HUES48 (cell line): ENCODE data around the gene LAPTM5.

Experiments
- H3K27ac ChIP-seq: one replicate; pipeline ENCODE4 v1.7.0; 2013; ENCODE audit warnings: low read depth, low read length, inconsistent platforms
- H3K27me3 ChIP-seq: 2 replicates; pipeline ENCODE4 v1.6.1; 2013; ENCODE audit warnings: mild to moderate bottlenecking, low read length; ENCODE audit not compliant: control insufficient read depth, insufficient read depth
- H3K36me3 ChIP-seq: 2 replicates; pipeline ENCODE4 v1.6.1; 2013; ENCODE audit warnings: low read length; ENCODE audit not compliant: control insufficient read depth, insufficient read depth
- H3K4me1 ChIP-seq: 2 replicates; pipeline ENCODE4 v1.6.1; 2013; ENCODE audit warnings: mild to moderate bottlenecking, low read length; ENCODE audit not compliant: control insufficient read depth, insufficient read depth
- H3K4me3 ChIP-seq: 2 replicates; pipeline ENCODE4 v1.5.1; 2013; ENCODE audit warnings: mild to moderate bottlenecking, low read depth, low read length
- H3K9ac ChIP-seq: 2 replicates; pipeline ENCODE4 v1.6.1; 2013; ENCODE audit warnings: mild to moderate bottlenecking, low read depth, low read length, moderate library complexity
- H3K9me3 ChIP-seq: 2 replicates; pipeline ENCODE4 v1.6.1; 2013; ENCODE audit warnings: low read length; ENCODE audit not compliant: control insufficient read depth, insufficient read depth

Gene LAPTM5

GRCh38 chr1:30744060-30744756 is 13.4 kb downstream of the LAPTM5 start:
- no peak overlapping the region for H3K4me3 ChIP-seq
- no peak overlapping the region for H3K9ac ChIP-seq
- H3K4me1 ChIP-seq: peaks cover 4% of the 10 kb centered on the region; the same call in 1 of the 2 replicates
- H3K36me3 ChIP-seq: no peaks in the 10 kb centered on the region
- no peak overlapping the region for H3K27ac ChIP-seq
- H3K27me3 ChIP-seq: no peaks in the 10 kb centered on the region
- no peaks in the 10 kb centered on the region for H3K9me3 ChIP-seq

GRCh38 chr1:30743584-30744059 is 14.0 kb downstream of the LAPTM5 start:
- no peak overlapping the region for H3K4me3 ChIP-seq
- H3K9ac ChIP-seq: no peak overlapping the region
- H3K27me3 ChIP-seq: no peaks in the 10 kb centered on the region
- H3K36me3 ChIP-seq: no peaks in the 10 kb centered on the region
- H3K27ac ChIP-seq: no peak overlapping the region
- no peaks in the 10 kb centered on the region for H3K9me3 ChIP-seq
- peaks cover 4% of the 10 kb centered on the region; the same call in 1 of the 2 replicates for H3K4me1 ChIP-seq

GRCh38 chr1:30742963-30743559 is 14.5 kb downstream of the LAPTM5 start:
- Histone ChIP-seq H3K9me3 (no peaks in the 10 kb centered on the region), H3K27ac (no peak overlapping the region), H3K4me3 (no peak overlapping the region), H3K4me1 (no peaks in the 10 kb centered on the region; the same call in 1 of the 2 replicates), H3K36me3 (no peaks in the 10 kb centered on the region), H3K9ac (no peak overlapping the region), H3K27me3 (no peaks in the 10 kb centered on the region)

- no peaks in the 10 kb centered on the region for H3K27me3 ChIP-seq
- no peaks in the 10 kb centered on the region for H3K4me1 ChIP-seq
- H3K9ac ChIP-seq: no peak overlapping the region
- no peaks in the 10 kb centered on the region for H3K9me3 ChIP-seq
- H3K36me3 ChIP-seq: no peaks in the 10 kb centered on the region
- H3K4me3 ChIP-seq: no peak overlapping the region
- no peak overlapping the region for H3K27ac ChIP-seq
These were observed 15.1 kb downstream of the LAPTM5 start for GRCh38 chr1:30742300-30742962.

- Histone ChIP-seq H3K4me1 (no peaks in the 10 kb centered on the region), H3K4me3 (no peak overlapping the region), H3K36me3 (no peaks in the 10 kb centered on the region), H3K9me3 (no peaks in the 10 kb centered on the region), H3K27me3 (no peaks in the 10 kb centered on the region), H3K27ac (peak overlapping the region; percentile 44), H3K9ac (no peak overlapping the region)
These were observed 16.2 kb downstream of the LAPTM5 start for GRCh38 chr1:30741239-30741894.

- Histone ChIP-seq H3K4me3 (no peak overlapping the region), H3K36me3 (no peaks in the 10 kb centered on the region), H3K9ac (no peak overlapping the region), H3K4me1 (no peaks in the 10 kb centered on the region), H3K27me3 (no peaks in the 10 kb centered on the region), H3K9me3 (no peaks in the 10 kb centered on the region), H3K27ac (peak overlapping the region; percentile 44)
These were observed 17.0 kb downstream of the LAPTM5 start for GRCh38 chr1:30740251-30741238.

- H3K9ac ChIP-seq: no peak overlapping the region
These were observed 18.0 kb downstream of the LAPTM5 start for GRCh38 chr1:30739601-30740000.

GRCh38 chr1:30738715-30739559 is 18.6 kb downstream of the LAPTM5 start:
- Histone ChIP-seq H3K9ac (no peak overlapping the region), H3K27ac (no peak overlapping the region), H3K9me3 (no peaks in the 10 kb centered on the region), H3K4me3 (no peak overlapping the region), H3K36me3 (no peaks in the 10 kb centered on the region), H3K27me3 (no peaks in the 10 kb centered on the region), H3K4me1 (no peaks in the 10 kb centered on the region)

More at GRCh38 chr1:30739601-30740000, 18.0 kb downstream of the LAPTM5 start:
- Histone ChIP-seq H3K4me3 (no peak overlapping the region), H3K36me3 (no peaks in the 10 kb centered on the region), H3K9me3 (no peaks in the 10 kb centered on the region), H3K27ac (no peak overlapping the region), H3K4me1 (no peaks in the 10 kb centered on the region), H3K27me3 (no peaks in the 10 kb centered on the region)

GRCh38 chr1:30738040-30738714 is 19.4 kb downstream of the LAPTM5 start:
- H3K4me3 ChIP-seq: no peak overlapping the region
- no peaks in the 10 kb centered on the region for H3K4me1 ChIP-seq
- no peaks in the 10 kb centered on the region for H3K36me3 ChIP-seq
- no peaks in the 10 kb centered on the region for H3K27me3 ChIP-seq
- no peak overlapping the region for H3K9ac ChIP-seq
- H3K27ac ChIP-seq: no peak overlapping the region
- H3K9me3 ChIP-seq: no peaks in the 10 kb centered on the region
